Ramos (cell line): Measurements from ENCODE around the gene HIVEP1.

Experiments
- in situ Hi-C: fragments of 300-500 bp; cut with MboI; formaldehyde crosslinking; loops from one replicate; pipeline ENCODE4 v1.14.3; 2022; ENCODE audit warnings: low sequenced_read_pairs; ENCODE audit not compliant: unreplicated experiment

Gene HIVEP1

GRCh38 chr6:12012038-12012557 lies at the start of gene HIVEP1:
HIVEP1 (plus strand) TSS chr6:12012312; CDS start chr6:12015629, 3,317 bp downstream.
- in situ Hi-C loops: loop anchor here (25.0 kb wide), 1 partner anchor 1475 kb away; no protein-coding TSS in a partner anchor

GRCh38 chr6:11963756-11964500 lies 48.2 kb upstream of the HIVEP1 start:
- in situ Hi-C loops: no loop called here

DNA sequence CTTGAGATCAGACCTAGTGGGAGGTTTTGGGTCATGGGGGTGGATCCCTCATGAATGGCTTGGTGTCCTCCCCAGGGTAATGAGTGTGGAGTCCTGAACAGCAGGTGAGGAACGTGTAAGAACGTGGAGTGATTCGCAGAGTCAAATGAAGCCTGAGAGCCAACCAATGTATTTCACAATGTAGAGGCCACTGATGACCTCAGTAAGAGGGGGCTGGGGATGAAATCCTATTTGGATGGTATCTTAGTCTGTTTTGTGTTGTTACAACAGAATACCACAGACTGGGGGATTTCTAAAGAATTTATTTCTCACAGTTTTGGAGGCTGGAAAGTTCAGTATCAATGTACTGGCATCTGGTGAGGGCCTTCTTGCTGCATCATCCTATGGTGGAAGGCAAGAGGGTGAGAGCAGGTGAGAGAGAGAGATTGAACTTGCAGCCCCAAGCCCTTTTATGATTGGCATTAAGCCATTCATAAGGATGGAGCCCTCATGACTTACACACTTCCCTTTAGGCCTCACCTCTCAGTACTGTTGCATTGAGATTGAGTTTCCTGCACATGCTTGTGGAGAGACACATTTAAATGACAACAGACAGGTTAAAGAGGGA lies 47.3 kb upstream of the HIVEP1 start:
- in situ Hi-C loops: no loop called here

DNA sequence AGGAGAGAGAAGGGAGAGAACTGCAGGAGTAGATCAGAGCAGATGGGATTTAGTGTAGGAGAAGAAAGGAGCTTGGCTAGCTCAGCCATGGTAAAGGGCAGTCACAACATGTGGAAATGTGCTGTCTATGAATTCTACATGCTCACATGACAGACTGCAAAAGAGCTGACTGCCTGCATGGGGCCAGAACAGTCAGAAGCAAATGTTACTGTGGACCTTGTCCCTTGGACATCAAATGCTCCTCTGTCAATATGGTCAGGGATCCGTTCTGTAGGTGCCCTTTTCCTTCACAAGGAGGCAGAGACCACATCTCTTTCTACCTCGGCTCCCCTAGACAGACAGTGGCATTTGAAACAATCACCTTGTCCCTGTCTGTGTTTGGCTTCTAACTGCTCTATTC lies 46.6 kb upstream of the HIVEP1 start:
- in situ Hi-C loops: no loop called here

DNA sequence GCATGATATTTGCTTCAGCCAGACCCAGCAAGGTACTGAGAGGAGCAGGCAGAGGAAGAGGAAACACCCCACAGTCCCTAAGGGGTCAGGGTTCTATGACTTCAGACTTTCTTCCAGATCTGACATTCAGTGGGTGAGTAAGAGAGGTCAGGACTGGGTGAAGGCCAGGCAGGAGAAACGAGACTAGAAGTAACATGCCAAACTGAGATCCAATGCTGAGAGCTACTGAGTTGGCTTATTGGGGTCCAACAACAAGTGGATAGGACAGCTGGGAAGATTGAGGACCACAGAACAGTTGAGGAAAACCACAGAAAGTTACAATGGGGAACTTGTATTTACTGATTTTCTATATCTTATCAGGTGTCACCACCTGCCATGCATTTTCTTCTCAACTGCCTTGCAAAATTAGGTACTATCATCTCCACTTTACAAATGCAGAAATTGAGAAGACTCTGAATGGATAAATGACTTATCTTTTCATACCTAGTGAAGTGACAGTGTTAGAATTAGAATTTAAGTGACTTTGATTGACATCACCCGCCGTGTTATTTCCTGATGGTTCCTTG lies 43.8 kb upstream of the HIVEP1 start:
- in situ Hi-C loops: no loop called here

GRCh38 chr6:11969092-11969491 lies 43.0 kb upstream of the HIVEP1 start:
- in situ Hi-C loops: no loop called here

- in situ Hi-C loops: no loop called here
Observed at GRCh38 chr6:11970114-11970513, 42.0 kb upstream of the HIVEP1 start.

GRCh38 chr6:11971154-11971553 lies 41.0 kb upstream of the HIVEP1 start:
- in situ Hi-C loops: no loop called here

- in situ Hi-C loops: no loop called here
Observed at GRCh38 chr6:11972270-11972669, 39.8 kb upstream of the HIVEP1 start.

DNA sequence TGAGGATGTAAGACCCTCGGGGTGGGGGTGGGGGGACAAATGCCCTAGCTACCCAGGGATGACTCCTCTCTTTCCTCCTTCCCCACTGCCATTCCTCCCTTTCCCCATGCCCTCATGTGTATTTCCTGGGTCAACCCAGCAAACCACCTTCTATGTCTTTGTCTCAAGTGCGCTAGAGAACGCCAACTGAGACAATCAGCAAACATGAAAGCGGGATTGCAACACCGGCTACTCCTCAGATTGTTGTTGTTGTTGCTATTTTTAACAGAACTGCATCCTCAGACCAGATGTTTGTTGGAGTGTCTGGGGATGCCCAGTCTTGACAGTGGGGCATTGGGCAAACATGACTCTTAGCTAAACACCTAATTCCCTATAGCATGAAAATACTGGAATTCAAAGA lies 39.3 kb upstream of the HIVEP1 start:
- in situ Hi-C loops: no loop called here

DNA sequence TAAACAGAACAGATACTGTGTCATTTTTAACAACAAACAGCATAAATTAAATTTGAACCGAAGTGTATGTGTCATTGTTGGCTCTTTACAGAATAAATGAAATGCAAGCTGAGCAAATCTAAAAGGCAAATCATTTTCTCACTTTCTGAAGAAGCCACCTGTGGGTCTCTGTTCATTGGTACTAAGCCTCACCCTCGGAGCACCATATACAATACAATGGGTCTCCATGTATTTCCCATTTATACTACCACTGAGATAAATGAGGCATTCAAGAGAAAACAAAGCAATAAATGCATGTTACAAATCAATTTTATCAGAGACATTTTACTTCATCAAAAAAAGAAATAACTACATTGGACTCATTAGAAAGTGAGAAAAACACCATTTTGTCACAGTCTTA lies 38.9 kb upstream of the HIVEP1 start:
- in situ Hi-C loops: no loop called here

DNA sequence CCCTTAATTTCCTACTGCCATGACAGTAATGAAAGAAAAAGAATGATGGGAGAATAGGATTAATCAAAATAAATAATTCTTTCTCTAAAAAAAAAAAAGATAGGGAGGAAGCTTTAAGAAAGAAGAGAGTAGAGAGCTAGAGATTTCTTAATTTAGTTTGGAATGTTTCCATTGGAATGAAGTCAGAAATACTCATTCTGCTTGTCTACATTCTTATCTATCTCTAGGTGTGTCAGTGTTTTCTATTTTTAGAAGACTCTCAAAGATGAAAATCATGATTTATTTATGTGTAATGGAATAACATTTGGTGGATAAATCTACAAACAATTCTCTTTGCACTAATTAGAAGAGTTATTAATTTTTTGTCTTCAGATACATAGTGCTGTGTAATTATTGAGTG lies 38.0 kb upstream of the HIVEP1 start:
- in situ Hi-C loops: no loop called here

- in situ Hi-C loops: no loop called here
Observed at GRCh38 chr6:11975353-11975977, 36.6 kb upstream of the HIVEP1 start.

- in situ Hi-C loops: no loop called here
Observed at GRCh38 chr6:11976489-11976888, 35.6 kb upstream of the HIVEP1 start.

DNA sequence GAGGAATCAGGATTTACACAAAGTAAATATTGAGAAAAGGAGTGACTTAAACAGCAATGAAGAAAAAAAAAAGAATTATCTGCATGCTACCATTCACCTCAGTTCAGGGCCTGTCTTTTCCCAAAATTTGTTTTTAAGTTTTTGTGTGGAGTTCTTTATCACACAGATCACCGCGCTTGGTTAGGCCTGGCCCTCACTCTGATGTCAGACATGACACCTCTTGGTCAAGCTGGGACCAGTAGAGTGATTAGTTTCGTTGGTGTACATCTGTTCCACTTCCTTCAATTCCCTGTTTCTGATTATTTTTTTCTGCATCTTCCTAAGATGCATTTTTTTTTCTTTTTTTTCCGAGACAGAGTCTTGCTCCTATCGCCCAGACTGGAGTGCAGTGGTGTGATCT lies 34.9 kb upstream of the HIVEP1 start:
- in situ Hi-C loops: no loop called here

- in situ Hi-C loops: no loop called here
Observed at GRCh38 chr6:11977738-11978137, 34.4 kb upstream of the HIVEP1 start.

DNA sequence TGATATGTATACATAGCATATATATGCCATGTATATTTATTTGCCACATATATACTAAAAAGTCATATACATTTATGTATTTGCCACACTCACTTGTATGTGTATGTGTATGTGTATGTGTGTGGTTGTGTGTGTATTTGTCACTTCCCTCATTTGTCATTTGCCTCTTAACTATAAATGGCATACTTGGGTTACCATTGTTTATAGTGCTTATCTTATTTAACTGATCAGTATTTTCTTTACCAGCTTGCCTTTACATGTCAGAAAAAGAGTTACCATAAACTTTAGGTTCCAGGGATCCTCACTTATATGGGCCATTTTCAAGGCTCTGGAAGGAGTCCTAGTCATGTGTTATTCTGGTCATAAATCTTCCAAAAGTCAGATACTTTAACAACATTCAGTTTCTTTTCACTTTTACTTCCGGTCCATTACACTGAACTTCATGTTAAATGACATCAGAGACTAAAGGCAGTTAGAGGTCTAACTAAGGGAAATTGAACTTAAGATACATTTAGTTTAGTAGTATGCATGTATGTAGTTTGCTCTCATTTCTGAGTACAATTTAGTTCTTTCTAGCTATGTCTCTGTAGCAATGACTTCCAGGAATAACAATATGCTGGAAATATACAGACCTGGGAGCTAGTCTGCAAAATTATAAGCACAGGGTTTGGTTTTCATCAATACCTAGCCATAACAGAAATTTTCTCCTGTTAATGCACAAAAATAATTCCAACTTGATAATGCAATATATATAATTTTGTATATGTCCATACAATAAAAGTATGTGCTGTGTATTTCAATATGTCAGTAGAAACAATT lies 33.7 kb upstream of the HIVEP1 start:
- in situ Hi-C loops: no loop called here

DNA sequence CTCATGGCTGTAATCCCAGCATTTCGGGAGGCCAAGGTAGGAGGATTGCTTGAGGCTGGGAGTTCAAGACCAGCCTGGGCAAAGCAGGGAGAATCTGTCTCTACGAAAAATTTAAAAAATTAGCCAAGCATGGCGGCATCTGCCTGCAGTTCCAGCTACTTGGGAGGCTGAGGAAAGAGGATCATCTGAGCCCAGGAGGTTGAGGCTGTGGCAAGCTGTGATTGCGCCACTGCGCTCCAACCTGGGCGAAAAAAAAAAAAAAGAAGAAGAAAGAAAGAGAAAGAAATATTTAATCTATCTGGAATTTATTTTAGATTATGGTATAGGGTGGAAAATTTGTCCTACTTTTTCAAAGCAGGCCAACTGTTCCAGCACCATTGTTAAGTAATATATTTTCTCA lies 32.2 kb upstream of the HIVEP1 start:
- in situ Hi-C loops: no loop called here

- in situ Hi-C loops: no loop called here
Observed at GRCh38 chr6:11983306-11983705, 28.8 kb upstream of the HIVEP1 start.

GRCh38 chr6:11987386-11987785 lies 24.7 kb upstream of the HIVEP1 start:
- in situ Hi-C loops: no loop called here
